Fibroblast of lung (primary cell): ENCODE results near the gene TRIM38.

Experiments used
- CTCF ChIP-seq, 2 donors: IDR thresholded peaks in 1 of 2; conservative IDR thresholded peaks in 1 of 2; 1 replicate in 1 of 2; 2 replicates in 1 of 2; pipeline ENCODE4 v1.5.1; 2011 to 2012; ENCODE audit warnings: low read length in 2 of 2, control low read depth in 1 of 2, inconsistent platforms in 1 of 2, low read depth in 1 of 2, mild to moderate bottlenecking in 1 of 2
- EZH2 ChIP-seq: IDR thresholded peaks from 2 replicates; pipeline ENCODE4 v1.5.1; 2012; ENCODE audit warnings: low read length, control low read depth, mild to moderate bottlenecking; ENCODE audit errors: missing control alignments

DNA sequence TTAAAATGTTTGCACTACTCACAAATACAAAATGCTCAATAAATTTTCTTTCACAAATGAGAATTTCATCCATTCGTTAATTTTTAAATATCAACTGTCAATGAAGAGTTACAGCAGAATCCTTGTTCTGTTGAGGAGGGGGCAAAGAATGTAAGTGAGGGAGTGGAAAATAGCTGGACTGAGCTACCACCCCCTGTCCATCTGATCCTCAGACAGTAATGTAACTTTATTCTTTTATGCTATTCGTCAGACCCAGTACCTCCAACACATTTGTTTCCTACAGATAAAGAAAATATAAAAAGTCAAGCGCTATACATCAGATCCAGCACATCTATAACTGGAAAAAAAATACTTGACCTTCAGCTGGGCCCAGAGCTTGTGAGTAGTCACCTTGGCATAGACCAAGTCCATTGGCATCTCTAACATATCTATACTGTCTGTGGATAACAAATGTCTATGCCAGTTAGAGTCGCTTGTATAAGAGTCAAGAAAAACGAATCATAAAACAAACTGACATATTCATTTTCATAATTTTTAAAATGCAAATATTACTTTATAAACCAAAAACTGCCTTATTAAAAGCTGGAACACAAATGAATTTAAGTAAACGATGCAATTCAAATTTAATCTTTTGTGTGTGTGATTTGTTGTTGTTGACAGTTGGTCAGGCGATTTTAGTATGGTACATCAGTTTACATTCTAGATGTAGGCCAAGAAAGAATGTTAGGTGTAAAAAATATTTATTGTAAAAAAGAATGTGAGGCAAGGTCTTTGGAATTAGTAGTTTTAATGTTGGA is 67.5 kb downstream of the TRIM38 start:
- TF ChIP-seq CTCF (conservative IDR thresholded peaks at IDR 0.05 in 1 of 2, IDR thresholded peaks at IDR 0.05 in 1 of 2; ENCODE audit: low read depth in 1 of 2, low read length in 2 of 2) (no peak), EZH2 (no peak)
